Transverse colon (tissue), 4 donors: Measurements from ENCODE around the gene TNRC6C. TPM values are rescaled to one million over a fixed set of nuclear protein-coding genes. Genes with fewer than 3 reads are reported as not detected.

Experiments used
- DNase-seq: peaks from one replicate; pipeline ENCODE4 v3.0.0-alpha.2; 2019
- H3K27ac ChIP-seq, 4 donors: fragments of 200-600 bp; sonication (generic); 2 replicates each; pipeline ENCODE4 v1.5.1; 2016 to 2018; ENCODE audit warnings: inconsistent platforms in 4 of 4
- H3K27me3 ChIP-seq: fragments of 200-600 bp; sonication (generic); 2 replicates; pipeline ENCODE4 v1.5.1; 2017; ENCODE audit warnings: inconsistent platforms
- H3K36me3 ChIP-seq, 4 donors: fragments of 200-600 bp; sonication (generic); 2 replicates each; pipeline ENCODE4 v1.5.1; 2017 to 2019; ENCODE audit warnings: inconsistent platforms in 4 of 4
- H3K4me1 ChIP-seq, 4 donors: fragments of 200-600 bp; sonication (generic); 2 replicates each; pipeline ENCODE4 v1.5.1; 2017 to 2020; ENCODE audit warnings: inconsistent platforms in 4 of 4
- H3K4me3 ChIP-seq, 4 donors: fragments of 200-600 bp; sonication (generic); 1 replicate in 1 of 4; 2 replicates in 3 of 4; pipeline versions ENCODE4 v1.5.1 to v1.6.1; 2017 to 2019; ENCODE audit warnings: inconsistent platforms in 4 of 4
- H3K9me3 ChIP-seq, 2 donors: fragments of 200-600 bp; sonication (generic); 2 replicates each; pipeline ENCODE4 v1.5.1; 2017 to 2019; ENCODE audit warnings: inconsistent platforms in 2 of 2
- EP300 ChIP-seq: sonication (generic); formaldehyde crosslinking; IDR thresholded peaks from one replicate; pipeline ENCODE4 v1.6.1; 2017; ENCODE audit warnings: antibody characterized with exemption, low read depth
- POLR2A ChIP-seq: fragments of 450-650 bp; IDR thresholded peaks from one replicate; pipeline ENCODE4 v1.6.1; 2016; ENCODE audit warnings: antibody characterized with exemption, mild to moderate bottlenecking, moderate library complexity
- POLR2AphosphoS5 ChIP-seq, 3 donors: sonication (generic); formaldehyde crosslinking; IDR thresholded peaks; one replicate each; pipeline ENCODE4 v1.6.1; 2016; ENCODE audit warnings: antibody characterized with exemption in 3 of 3
- WGBS, 2 donors: methylation state at CpG; one replicate each; pipeline ENCODE4 v1.1.5; 2018; ENCODE audit warnings: low coverage in 1 of 2; 5-methylcytosine and 5-hydroxymethylcytosine counted together
- in situ Hi-C, 4 donors: fragments of 200-750 bp; cut with MboI; loops; one replicate each; pipeline versions ENCODE4 v1.15.0 to v1.15.1; 2017; ENCODE audit warnings: low sequenced_read_pairs in 3 of 4, low pct_ligation_motif_present in 1 of 4, low pct_unique_long_range_greater_than_20kb in 1 of 4
- intact Hi-C: fragments of 100-400 bp; cut with DNase I; formaldehyde crosslinking; loops from one replicate; pipeline ENCODE4 v1.15.1; 2023; ENCODE audit warnings: low total_unique reads
- total RNA-seq, 4 donors: library from RNA; depleted of rRNA; stranded (reverse); fragments of >200 nt; gene quantifications; one replicate each; pipeline ENCODE4 v1.1.0, GENCODE V29; 2016
- TF ChIP-seq, protein P1 (sequence below), 5 experiments: fragments of 200-600 bp in 3 of 5; fragments of 450-650 bp in 2 of 5; sonication (generic) in 3 of 5; IDR thresholded peaks; 1 replicate in 2 of 5; 2 replicates in 3 of 5; pipeline ENCODE4 v1.5.1; 2016 to 2017; ENCODE audit warnings: antibody characterized with exemption in 5 of 5, inconsistent platforms in 3 of 5, mild to moderate bottlenecking in 2 of 5, moderate library complexity in 1 of 5

The TNRC6C gene
- total RNA-seq, 4 donors from 2014 or later: 7.5 to 16.9 (median 9.9) TPM

DNA sequence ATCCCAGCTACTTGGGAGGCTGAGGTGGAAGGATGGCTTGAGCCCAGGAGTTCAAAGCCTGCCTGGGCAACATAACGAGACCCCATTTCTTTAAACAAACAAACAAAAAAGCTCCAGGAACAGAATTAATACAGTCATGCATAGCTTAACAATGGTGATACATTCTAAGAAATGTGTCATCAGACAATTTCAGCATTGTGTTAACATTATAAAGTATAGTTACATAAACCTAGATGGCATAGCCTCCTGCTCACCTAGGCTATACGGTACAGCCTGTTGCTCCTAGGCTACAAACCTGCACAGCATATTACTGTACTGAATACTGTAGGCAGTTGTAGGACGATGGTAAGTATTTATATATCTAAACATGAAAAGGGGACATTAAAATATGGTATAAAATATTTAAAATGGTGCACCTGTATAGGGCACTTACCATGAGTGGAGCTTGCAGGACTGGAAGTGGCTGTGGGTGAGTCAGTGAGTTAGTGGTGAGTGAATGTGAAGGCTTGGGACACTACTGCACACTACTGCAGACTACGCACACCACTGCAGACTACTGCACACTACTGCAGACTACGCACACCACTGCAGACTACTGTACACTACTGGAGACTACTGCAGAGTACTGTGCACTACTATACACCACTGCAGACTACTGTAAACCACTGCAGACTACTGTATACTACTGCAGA lies 95.4 kb downstream of the TNRC6C start:
- no peak overlapping the region for H3K4me3 ChIP-seq
- peaks cover 0 to 15% (median 6%) of the 10 kb centered on the region in 4 donors for H3K36me3 ChIP-seq
- no peak overlapping the region for H3K27ac ChIP-seq
- H3K9me3 ChIP-seq: no peaks in the 10 kb centered on the region
- TF ChIP-seq, protein P1, sequence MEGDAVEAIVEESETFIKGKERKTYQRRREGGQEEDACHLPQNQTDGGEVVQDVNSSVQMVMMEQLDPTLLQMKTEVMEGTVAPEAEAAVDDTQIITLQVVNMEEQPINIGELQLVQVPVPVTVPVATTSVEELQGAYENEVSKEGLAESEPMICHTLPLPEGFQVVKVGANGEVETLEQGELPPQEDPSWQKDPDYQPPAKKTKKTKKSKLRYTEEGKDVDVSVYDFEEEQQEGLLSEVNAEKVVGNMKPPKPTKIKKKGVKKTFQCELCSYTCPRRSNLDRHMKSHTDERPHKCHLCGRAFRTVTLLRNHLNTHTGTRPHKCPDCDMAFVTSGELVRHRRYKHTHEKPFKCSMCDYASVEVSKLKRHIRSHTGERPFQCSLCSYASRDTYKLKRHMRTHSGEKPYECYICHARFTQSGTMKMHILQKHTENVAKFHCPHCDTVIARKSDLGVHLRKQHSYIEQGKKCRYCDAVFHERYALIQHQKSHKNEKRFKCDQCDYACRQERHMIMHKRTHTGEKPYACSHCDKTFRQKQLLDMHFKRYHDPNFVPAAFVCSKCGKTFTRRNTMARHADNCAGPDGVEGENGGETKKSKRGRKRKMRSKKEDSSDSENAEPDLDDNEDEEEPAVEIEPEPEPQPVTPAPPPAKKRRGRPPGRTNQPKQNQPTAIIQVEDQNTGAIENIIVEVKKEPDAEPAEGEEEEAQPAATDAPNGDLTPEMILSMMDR (IDR thresholded peaks at IDR 0.05): no peak
- TF ChIP-seq POLR2AphosphoS5 (IDR thresholded peaks at IDR 0.05): no peak
- TF ChIP-seq EP300: no peak
- no peak for TF ChIP-seq POLR2A
- H3K27me3 ChIP-seq: no peaks in the 10 kb centered on the region
- intact Hi-C loops: loop anchor here (10.0 kb wide), 1 partner anchor 1001 kb away; no protein-coding TSS in a partner anchor
- H3K4me1 ChIP-seq: peaks cover 0 to 19% (median 6%) of the 10 kb centered on the region in 4 donors
- no peak for DNase-seq
- 37 to 82% methylated on average over 3 to 5 of the region's 5 CpGs for WGBS, 2 donors
- in situ Hi-C loops: no loop called here

DNA sequence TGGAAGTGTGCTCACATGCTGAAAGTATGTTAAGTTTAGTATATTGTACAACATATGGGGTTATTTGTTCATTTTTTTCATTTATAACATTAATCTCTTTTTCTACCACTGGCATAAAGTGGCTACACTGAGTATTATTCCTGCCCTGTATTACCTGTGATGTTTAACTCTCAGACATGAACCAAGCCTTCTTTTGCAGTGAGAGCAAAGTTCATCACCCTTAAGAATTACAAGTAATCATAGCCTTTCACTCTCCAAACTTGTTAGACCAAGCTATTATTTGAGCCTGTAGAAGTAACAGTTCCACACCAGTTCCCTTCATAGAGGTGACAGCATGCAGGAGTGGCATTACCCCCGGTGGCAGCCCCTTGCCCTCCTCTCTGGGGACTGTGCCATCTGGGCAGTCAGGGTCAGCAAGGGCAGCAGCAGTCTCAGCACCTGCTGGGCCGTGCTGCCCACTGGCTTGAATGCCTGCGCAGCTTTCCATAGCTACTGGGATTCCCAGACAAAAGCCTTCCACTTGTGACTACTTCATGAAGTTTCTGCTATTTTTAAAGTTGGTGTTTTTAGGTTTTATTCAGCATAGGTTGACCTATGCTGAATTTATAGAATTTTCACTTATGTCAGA lies 98.7 kb downstream of the TNRC6C start:
- Histone ChIP-seq H3K36me3 (no peaks in the 10 kb centered on the region), H3K4me3 (no peak overlapping the region), H3K9me3 (no peaks in the 10 kb centered on the region), H3K27me3 (no peaks in the 10 kb centered on the region), H3K4me1 (peaks cover 0 to 19% (median 6%) of the 10 kb centered on the region in 4 donors), H3K27ac (no peak overlapping the region)
- DNase-seq: no peak
- in situ Hi-C loops (no loop called here), intact Hi-C loops (loop anchor here (10.0 kb wide), 1 partner anchor 998 kb away; no protein-coding TSS in a partner anchor)
- WGBS, 2 donors: 79% methylated on average over 3 of the region's 3 CpGs; no CpG with 5 or more reads in 1 of the 2 donors
- TF ChIP-seq POLR2A (no peak), EP300 (no peak), POLR2AphosphoS5 (IDR thresholded peaks at IDR 0.05) (no peak)
- TF ChIP-seq, protein P1 (IDR thresholded peaks at IDR 0.05): no peak

DNA sequence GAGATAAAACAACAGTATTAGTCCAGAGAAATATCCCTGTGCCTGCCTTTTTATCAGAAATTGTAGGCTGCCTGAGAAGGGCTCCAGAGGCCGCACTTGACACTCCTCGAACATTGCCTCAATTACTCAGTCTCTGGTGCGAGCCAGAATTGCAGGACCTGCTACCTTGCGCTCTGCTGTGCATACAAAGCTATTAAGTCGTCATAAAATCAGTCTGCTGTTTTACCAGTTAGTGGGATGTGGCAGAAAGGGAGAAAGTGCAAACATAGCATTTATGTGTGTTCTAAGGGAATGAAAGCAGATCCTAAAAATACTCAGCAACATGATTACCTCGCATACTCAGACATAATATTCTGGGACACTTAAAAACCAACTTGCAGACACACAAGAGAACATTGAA lies 99.5 kb downstream of the TNRC6C start:
- Histone ChIP-seq H3K27me3 (no peaks in the 10 kb centered on the region), H3K9me3 (no peaks in the 10 kb centered on the region), H3K27ac (no peak overlapping the region), H3K4me3 (no peak overlapping the region), H3K36me3 (no peaks in the 10 kb centered on the region), H3K4me1 (peaks cover 0 to 19% (median 6%) of the 10 kb centered on the region in 4 donors)
- in situ Hi-C loops: no loop called here
- TF ChIP-seq, protein P1 (IDR thresholded peaks at IDR 0.05): no peak
- no peak for TF ChIP-seq EP300
- TF ChIP-seq POLR2A: no peak
- TF ChIP-seq POLR2AphosphoS5 (IDR thresholded peaks at IDR 0.05): no peak
- DNase-seq: no peak
- WGBS, 2 donors: 17 to 66% methylated on average over 1 to 6 of the region's 6 CpGs
- intact Hi-C loops: loop anchor here (10.0 kb wide), 1 partner anchor 997 kb away; no protein-coding TSS in a partner anchor

DNA sequence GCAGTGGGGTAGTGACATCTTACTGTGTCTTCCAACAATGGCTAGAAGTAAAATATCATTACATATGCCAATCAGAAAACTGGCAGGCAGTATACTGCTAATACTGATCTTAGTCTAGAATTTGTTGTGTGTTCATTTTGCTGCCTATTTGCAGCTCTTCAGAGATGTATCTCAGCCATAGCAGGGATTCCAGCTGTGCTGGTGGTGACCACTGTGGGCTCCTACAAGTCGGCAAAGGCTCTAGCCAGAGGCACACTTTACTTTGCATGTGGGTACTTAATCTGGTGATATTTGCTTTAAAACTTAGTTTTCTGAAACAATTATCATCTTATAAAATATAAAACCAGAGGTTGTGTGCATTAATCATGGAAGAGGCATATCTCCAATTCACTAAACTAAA lies 100.1 kb downstream of the TNRC6C start:
- Histone ChIP-seq H3K4me1 (peaks cover 0 to 19% (median 6%) of the 10 kb centered on the region in 4 donors), H3K27ac (no peak overlapping the region), H3K27me3 (no peaks in the 10 kb centered on the region), H3K9me3 (no peaks in the 10 kb centered on the region), H3K36me3 (no peaks in the 10 kb centered on the region), H3K4me3 (no peak overlapping the region)
- intact Hi-C loops (loop anchor here (10.0 kb wide), 1 partner anchor 996 kb away; no protein-coding TSS in a partner anchor), in situ Hi-C loops (no loop called here)
- no peak for DNase-seq
- WGBS, 2 donors: 95 to 100% methylated on average over 1 of the region's 1 CpG
- TF ChIP-seq EP300: no peak
- TF ChIP-seq, protein P1 (IDR thresholded peaks at IDR 0.05): no peak
- TF ChIP-seq POLR2AphosphoS5 (IDR thresholded peaks at IDR 0.05): no peak
- TF ChIP-seq POLR2A: no peak
